HT-29 (cell line): Measurements from ENCODE around the gene CTPS2. TPM values are rescaled to one million over a fixed set of nuclear protein-coding genes. Genes with fewer than 3 reads are reported as not detected.
"Not testable (repeated sequence)": the region's sequence is repeated elsewhere in the genome, so short reads cannot be mapped to it uniquely, and the experiment has no call there.

Experiments
- DNase-seq: peaks from one replicate; pipeline ENCODE4 v3.0.0-alpha.2; 2015; ENCODE audit warnings: low spot score
- total RNA-seq: library from RNA; depleted of rRNA; stranded (reverse); fragments of >200 nt; shearing (Covaris generic); gene quantifications from 2 replicates; pipeline ENCODE4 v1.2.3, GENCODE V29; 2014

The CTPS2 gene
- total RNA-seq, 1 experiment from 2014 or later: 6.8 TPM

DNA sequence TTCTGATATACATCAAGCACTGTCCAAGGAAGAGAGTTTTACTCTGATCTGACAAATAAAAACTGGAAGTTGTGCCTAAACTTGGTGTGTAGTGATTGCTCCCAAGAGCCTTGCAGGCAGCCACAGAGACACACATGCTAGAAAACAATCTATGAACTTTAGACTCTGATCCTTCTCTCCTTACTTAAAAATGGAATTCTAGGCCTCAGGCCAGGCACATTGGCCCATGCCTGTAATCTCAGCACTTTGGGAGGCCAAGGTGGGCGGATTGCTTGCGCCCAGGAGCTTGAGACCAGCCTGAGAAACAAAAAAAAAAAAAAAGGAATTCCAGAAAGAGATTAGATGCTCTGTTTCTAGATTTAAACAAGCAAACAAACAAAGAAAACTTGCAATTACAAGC, 108.1 kb downstream of the CTPS2 start:
- DNase-seq: no peak

DNA sequence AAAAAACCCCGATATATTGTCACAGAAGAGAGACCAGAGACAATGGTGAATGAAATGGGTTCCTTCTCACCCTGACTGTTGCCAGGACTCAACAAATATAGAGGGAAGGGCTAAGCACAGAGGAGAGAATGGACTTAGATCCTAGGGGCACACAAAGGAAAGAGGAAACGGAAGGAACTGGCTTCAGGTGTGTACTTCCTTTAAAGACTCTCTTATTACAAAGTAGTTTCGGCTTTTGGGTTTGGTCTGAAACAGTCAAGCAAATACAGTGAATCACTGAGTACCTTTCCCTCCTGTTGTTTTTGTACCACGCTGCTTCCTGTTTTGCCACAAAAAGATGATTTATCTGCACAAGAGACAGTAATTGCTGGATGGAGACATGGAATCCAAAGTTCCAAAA, 108.6 kb downstream of the CTPS2 start:
- no peak for DNase-seq

GRCh38 chrX:16603235-16603634, 109.2 kb downstream of the CTPS2 start:
- not testable (repeated sequence) for DNase-seq

DNA sequence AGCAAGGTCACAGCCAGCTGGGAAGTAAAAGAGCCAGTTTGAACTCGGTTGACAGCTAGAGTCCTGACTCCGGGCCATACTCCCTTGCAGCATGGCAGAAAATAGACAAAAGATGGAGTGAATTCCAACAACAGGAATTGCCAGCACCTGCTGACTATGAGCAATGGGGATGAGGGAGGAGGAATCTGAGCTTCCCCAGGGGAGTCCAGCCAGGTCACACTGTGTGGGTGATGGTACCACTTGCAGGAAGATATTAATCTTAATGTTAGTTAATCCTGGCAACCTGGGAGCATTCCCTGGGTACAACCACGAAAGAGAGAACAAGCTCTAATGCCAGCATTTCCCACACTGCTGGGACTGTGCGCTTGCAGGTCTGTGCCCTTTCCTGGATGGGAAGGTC, 110.6 kb downstream of the CTPS2 start:
- no peak for DNase-seq

DNA sequence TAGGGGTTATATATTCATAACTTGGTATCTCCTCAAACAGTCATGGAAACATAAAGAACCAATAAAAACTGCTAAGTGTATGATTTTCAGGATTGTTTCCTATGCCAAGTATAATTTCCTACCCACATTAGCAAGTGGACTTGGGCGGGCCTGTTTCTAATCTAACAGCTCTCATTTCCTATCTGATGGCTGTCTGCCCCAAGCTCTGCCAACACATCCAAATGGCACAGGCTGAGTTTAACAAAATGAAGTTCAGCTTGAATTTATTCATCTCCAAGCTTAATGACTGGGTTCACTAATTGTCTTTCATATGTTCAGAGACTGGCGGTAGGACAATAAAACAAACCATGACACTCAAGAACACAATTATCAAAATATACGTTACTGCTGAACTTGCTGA, 118.0 kb downstream of the CTPS2 start:
- no peak for DNase-seq

GRCh38 chrX:16593801-16594200, 118.7 kb downstream of the CTPS2 start:
- no peak for DNase-seq

- DNase-seq: no peak
Observed at GRCh38 chrX:16592194-16592770, 120.2 kb downstream of the CTPS2 start.

DNA sequence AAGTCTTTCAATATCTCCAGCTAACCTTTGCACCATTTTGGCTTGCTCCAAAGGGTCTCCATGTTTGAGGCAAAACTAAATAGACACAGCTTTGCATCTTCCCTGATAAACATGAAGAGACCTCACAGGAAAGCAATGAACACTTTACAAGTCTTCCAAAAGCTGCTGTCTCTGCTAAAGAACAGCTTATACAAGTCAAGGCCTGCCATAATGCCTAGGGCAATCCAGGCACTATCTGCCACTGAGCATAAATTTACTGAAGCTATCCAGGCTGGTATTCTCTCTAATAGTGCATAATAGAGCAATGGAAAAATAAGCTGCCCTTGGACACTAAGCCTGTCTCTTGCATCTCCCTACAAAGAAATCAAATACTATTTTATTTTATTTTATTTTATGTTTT, 122.6 kb downstream of the CTPS2 start:
- DNase-seq: no peak

- DNase-seq: no peak
Observed at GRCh38 chrX:16589211-16589610, 123.3 kb downstream of the CTPS2 start.

DNA sequence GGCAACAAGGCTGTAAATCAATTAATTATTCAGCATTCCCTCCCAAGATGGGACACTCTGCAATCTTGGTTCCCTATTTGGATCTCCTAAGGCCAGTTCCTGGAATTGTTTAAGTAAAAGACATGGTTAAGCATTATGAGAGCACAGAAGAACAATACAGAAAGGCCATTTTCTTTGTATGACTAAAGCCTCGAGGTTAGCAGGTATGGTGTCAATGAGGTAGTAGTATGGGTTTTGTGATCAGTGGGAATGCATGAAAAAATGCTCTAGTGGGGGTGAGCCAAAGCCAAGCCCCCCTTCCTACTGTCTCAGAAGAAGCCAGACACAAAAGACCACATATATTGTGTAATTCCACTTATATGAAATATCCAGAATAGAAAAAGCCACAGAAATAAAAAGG, 124.2 kb downstream of the CTPS2 start:
- no peak for DNase-seq

DNA sequence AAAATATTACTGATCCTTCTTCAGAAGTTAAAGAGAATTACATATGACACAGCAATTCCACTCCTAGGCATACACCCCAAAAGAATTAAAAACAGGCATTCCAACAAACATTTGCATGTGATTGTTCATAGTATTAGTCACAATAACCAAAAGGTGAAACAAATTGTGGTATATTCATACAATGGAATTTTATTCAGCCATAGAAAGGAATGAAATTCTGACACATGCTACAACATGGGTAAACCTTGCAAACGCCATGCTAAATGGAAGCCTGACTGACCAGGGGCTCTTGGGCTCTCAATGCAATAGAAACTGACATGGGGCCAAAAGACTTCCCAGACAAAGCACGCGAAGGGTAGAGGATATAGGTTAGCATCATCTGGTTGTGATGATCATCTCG, 124.6 kb downstream of the CTPS2 start:
- DNase-seq: no peak

GRCh38 chrX:16586377-16587112, 125.9 kb downstream of the CTPS2 start:
- DNase-seq: no peak

DNA sequence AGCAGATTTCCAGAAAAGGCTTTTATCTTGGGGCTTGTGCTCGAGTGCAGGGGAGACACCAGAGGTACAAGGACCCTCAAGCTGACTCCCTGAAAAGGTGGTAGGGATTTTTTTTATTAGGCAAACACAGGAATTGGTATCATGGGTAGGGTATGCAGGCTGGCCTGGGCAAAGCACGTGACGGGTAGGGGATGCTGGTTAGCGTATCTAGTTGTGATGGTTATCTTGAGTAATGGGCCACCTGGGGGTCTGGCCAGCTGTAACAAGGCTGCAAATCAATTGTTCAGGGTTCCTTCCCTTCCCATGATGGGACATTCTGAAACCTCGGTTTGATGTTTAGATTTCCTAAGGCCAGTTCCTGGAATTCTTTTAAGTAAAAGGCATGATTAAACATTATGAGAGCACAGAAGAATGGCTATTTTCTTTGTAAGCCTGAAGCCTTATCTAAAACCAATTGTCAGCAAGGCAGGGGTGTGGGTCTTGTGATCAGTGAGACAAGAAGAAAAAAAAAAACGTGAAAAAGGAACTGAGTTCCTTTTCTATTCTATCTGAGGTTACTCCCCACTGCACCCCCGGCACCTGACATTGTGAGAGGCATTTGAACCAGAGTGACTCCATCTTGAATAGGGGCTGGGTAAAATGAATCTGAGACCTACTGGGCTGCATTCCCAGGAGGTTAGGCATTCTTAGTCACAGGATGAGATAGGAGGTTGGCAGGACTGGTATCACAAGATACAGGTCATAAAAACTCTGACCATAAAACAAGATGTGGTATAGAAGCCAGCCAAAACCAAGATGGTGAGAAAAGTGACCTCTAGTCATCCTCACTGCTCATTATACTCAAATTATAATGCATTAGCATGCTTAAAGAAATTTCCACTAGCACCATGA, 126.7 kb downstream of the CTPS2 start:
- no peak for DNase-seq

GRCh38 chrX:16580004-16580797, 132.3 kb downstream of the CTPS2 start:
- DNase-seq: not testable (repeated sequence)

DNA sequence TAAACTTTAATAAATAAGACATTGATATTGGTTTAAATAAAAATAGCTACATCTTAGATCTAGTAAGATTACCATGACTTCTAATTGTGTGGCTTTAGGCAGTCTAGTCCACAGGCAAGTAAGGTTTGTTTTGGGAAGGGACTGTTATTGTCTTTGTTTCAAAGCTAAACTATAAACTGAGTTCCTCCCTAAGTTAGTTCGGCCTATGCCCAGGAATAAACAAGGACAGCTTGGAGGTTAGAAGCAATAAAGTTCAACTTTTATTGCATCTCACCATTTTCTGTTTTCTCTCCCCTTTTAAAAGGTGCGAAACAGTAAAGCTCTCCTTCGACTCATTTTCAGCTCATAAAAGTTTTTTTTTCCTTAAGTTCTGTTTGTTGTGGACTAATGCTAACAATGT, 133.0 kb downstream of the CTPS2 start:
- no peak for DNase-seq

GRCh38 chrX:16578218-16578617, 134.3 kb downstream of the CTPS2 start:
- no peak for DNase-seq

- DNase-seq: no peak
Observed at GRCh38 chrX:16577483-16578029, 134.9 kb downstream of the CTPS2 start.

DNA sequence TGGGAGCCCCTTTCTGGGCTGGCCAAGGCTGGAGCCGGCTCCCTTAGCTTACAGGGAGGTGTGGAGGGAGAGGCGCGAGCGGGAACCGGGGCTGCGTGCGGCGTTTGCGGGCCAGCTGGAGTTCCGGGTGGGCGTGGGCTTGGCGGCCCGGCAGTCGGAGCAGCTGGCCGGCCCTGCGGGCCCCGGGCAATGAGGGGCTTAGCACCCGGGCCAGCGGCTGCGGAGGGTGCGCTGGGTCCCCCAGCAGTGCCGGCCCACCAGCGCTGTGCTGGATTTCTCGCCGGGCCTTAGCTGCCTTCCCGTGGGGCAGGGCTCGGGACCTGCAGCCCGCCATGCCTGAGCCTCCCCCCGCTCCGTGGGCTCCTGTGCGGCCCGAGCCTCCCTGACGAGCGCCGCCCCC, 137.1 kb downstream of the CTPS2 start:
- DNase-seq: not testable (repeated sequence)

- no peak for DNase-seq
Observed at GRCh38 chrX:16573781-16574180, 138.7 kb downstream of the CTPS2 start.

- DNase-seq: no peak
Observed at GRCh38 chrX:16567681-16568080, 144.8 kb downstream of the CTPS2 start.

DNA sequence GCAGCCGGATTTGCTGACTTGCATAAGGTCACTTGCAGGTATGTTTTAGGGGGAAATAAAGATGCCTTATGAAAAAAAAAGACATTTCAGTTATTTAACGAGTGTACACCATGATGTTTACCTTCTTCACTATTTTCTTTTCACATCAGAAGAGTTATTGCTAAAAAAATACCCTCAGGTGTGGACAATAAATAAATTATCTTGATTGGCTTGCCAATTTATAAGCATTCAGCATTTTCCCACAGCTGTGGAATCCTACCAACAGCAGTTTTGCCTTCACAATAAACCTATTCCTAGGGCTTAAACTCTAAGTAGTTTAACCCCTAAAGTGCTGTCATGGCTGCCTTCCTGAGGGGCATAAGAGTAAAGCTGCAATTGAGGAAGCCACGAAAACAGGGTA, 145.9 kb downstream of the CTPS2 start:
- DNase-seq: no peak
